HEK293T (cell line): ENCODE measurements around the gene ALKBH8.

ENCODE experiments used
- ARNT ChIP-seq: fragments of 450-650 bp; IDR thresholded peaks from 2 replicates; pipeline ENCODE4 v1.6.1; 2017; ENCODE audit warnings: mild to moderate bottlenecking
- BHLHE40 ChIP-seq: fragments of 450-650 bp; IDR thresholded peaks from 2 replicates; pipeline ENCODE4 v1.6.1; 2016; ENCODE audit warnings: mild to moderate bottlenecking, moderate library complexity, borderline replicate concordance
- FOXK2 ChIP-seq: fragments of 450-650 bp; IDR thresholded peaks from 2 replicates; pipeline ENCODE4 v1.6.1; 2016; ENCODE audit warnings: mild to moderate bottlenecking

GRCh38 chr11:107482234-107482633, 83.3 kb downstream of the ALKBH8 start:
- TF ChIP-seq BHLHE40 (no peak), ARNT (no peak), FOXK2 (no peak)
